ENCODE measurements around the gene AIG1. TPM values are rescaled to one million over a fixed set of nuclear protein-coding genes. Genes with fewer than 3 reads are reported as not detected.
"Not testable (repeated sequence)": the region's sequence is repeated elsewhere in the genome, so short reads cannot be mapped to it uniquely, and the experiment has no call there.

AIG1 gene
- total RNA-seq, 2 experiments from 2014 or later: 16.1 to 20.0 TPM

- Mint-ChIP-seq H3K36me3 (ENCODE audit: low read depth) (no peaks in the 10 kb centered on the region), H3K27me3 (no peaks in the 10 kb centered on the region), H3K9me3 (peaks cover 3% of the 10 kb centered on the region), H3K4me3 (no peak overlapping the region), H3K27ac (no peak overlapping the region), H3K4me1 (ENCODE audit: low read depth) (peaks cover 11% of the 10 kb centered on the region)
- CTCF ChIA-PET: no interaction called here
- POLR2A ChIA-PET: no interaction called here
- no peak for ATAC-seq
- intact Hi-C loops (cut with micrococcal nuclease): no loop called here
- DNase-seq: no peak
- no peak for TF ChIP-seq CTCF (IDR thresholded peaks at IDR 0.05)
Measured at GRCh38 chr6:143243786-143244185, 183.1 kb downstream of the AIG1 start.

GRCh38 chr6:143245656-143246055 is 185.0 kb downstream of the AIG1 start:
- H3K27ac Mint-ChIP-seq: no peak overlapping the region
- no peaks in the 10 kb centered on the region for H3K27me3 Mint-ChIP-seq
- POLR2A ChIA-PET: no interaction called here
- peaks cover 11% of the 10 kb centered on the region for H3K4me1 Mint-ChIP-seq (ENCODE audit: low read depth)
- H3K4me3 Mint-ChIP-seq: no peak overlapping the region
- no peaks in the 10 kb centered on the region for H3K36me3 Mint-ChIP-seq (ENCODE audit: low read depth)
- intact Hi-C loops (cut with micrococcal nuclease): no loop called here
- TF ChIP-seq CTCF (IDR thresholded peaks at IDR 0.05): no peak
- DNase-seq (no peak), ATAC-seq (no peak)
- CTCF ChIA-PET: no interaction called here
- peaks cover 5% of the 10 kb centered on the region for H3K9me3 Mint-ChIP-seq

GRCh38 chr6:143246166-143246775 is 185.6 kb downstream of the AIG1 start:
- H3K27ac Mint-ChIP-seq; H3K36me3 Mint-ChIP-seq (ENCODE audit: low read depth); POLR2A ChIA-PET; H3K27me3 Mint-ChIP-seq; ATAC-seq; H3K4me3 Mint-ChIP-seq; H3K9me3 Mint-ChIP-seq; intact Hi-C loops (cut with micrococcal nuclease); CTCF ChIA-PET: not testable (repeated sequence)
- peak; percentile 5 for DNase-seq
- H3K4me1 Mint-ChIP-seq (ENCODE audit: low read depth): peaks cover 11% of the 10 kb centered on the region

GRCh38 chr6:143247586-143247985 is 186.9 kb downstream of the AIG1 start:
- no peak for TF ChIP-seq CTCF (IDR thresholded peaks at IDR 0.05)
- DNase-seq: no peak
- intact Hi-C loops (cut with micrococcal nuclease): no loop called here
- no peak for ATAC-seq
- Mint-ChIP-seq H3K27ac (no peak overlapping the region), H3K4me1 (ENCODE audit: low read depth) (peaks cover 11% of the 10 kb centered on the region), H3K4me3 (no peak overlapping the region), H3K36me3 (ENCODE audit: low read depth) (no peaks in the 10 kb centered on the region), H3K9me3 (peaks cover 5% of the 10 kb centered on the region), H3K27me3 (no peaks in the 10 kb centered on the region)
- CTCF ChIA-PET: interaction anchor here (1.0 to 1.1 kb wide), 2 partner anchors 15 to 180 kb away, joined by 3 read pairs; no protein-coding TSS in a partner anchor
- POLR2A ChIA-PET: no interaction called here

- Mint-ChIP-seq H3K4me3 (no peak overlapping the region), H3K27ac (peak overlapping the region; percentile 41), H3K4me1 (ENCODE audit: low read depth) (peaks cover 11% of the 10 kb centered on the region), H3K36me3 (ENCODE audit: low read depth) (no peaks in the 10 kb centered on the region), H3K27me3 (no peaks in the 10 kb centered on the region), H3K9me3 (peaks cover 5% of the 10 kb centered on the region)
- intact Hi-C loops (cut with micrococcal nuclease): no loop called here
- DNase-seq (peak; percentile 71), ATAC-seq (peak; percentile 96)
- TF ChIP-seq CTCF (IDR thresholded peaks at IDR 0.05): no peak
- ChIA-PET CTCF (interaction anchor here (1.0 to 1.1 kb wide), 2 partner anchors 16 to 180 kb away, joined by 3 read pairs; no protein-coding TSS in a partner anchor), POLR2A (interaction anchor here (0.7 kb wide), 1 partner anchor 736 kb away, joined by 3 read pairs; no protein-coding TSS in a partner anchor)
Measured at GRCh38 chr6:143248359-143248758, 187.7 kb downstream of the AIG1 start.

All from activated CD8-positive, alpha-beta T cell treated with anti-CD3 and anti-CD28 coated beads for 36 hours (primary cell).